Activated CD4-positive, CD25-positive, alpha-beta regulatory T cell treated with anti-CD3 and anti-CD28 coated beads, Interleukin-2, amount 50 U/mL, for 72 hours (primary cell): ENCODE measurements around the gene SERINC2.

ENCODE experiments used
- DNase-seq: peaks from one replicate; pipeline ENCODE4 v3.0.0; 2021

The SERINC2 gene

DNA sequence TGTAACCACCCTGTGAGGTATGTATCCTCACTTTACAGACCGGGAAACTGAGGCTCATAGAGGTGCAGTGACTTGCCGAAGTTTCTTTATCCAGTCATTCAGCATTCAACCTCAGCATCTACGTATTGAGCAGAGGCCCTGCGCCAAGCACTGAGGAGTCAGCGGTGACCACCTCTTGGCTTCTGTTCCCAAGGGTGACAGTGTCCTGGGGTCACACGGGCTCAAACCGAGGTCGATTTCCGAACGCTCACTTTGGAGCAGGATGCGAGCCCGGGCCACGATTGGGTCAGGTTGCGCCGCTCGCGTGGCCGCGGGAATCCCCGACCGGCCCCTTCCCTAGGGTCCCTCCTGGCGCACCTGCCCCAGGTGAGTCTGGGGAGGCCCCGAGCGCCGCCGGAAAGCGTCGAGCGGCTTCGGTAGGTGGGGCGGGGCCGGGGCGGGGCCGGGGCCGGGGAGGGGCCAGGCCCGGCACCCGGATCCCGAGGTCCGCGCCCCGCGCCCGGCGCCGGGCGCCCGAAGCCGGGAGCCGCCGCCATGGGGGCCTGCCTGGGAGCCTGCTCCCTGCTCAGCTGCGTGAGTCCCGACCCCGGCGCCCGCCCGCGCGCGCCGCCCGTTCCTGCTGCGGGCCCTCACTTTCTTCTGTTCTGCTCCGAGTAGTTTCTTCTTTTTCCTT is at the start of gene SERINC2:
SERINC2 (plus strand) TSS at position 482 of the 673 bp plus-strand sequence; CDS start at position 535, 53 bp downstream.
- DNase-seq, result peak; percentile 34

DNA sequence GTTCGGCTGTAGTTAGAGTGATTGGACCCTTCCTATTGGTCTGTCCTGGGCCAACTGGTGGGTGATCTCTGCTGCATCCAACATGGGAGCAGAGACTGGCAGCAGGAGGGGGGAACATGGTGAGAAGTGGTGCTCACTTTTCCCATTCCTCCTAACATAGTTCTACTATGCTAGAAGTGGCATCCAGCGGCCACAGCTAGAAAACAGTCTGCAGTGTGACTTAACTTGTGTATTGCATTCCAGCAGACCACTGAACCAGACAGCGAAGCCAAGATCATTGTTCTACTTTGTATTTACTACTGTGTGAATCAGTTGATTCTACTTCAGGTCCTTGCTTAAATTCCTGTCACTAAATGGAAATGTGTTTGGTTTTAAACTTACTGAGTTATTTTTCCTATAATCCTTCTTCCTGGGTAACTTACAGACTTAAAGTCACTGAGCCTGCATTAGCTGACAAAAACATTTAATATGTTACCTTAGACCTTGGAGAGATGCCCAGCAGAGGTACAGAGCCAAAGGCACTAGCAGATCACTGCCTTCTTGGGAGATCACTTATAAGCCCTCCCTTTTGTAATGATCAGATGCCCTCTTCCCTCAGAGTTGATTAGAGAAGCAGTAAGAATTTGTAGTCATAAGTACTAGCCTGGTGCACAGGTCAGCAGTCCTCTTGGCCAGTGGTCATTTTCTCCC is 48.3 kb upstream of the SERINC2 start:
- no peak for DNase-seq

DNA sequence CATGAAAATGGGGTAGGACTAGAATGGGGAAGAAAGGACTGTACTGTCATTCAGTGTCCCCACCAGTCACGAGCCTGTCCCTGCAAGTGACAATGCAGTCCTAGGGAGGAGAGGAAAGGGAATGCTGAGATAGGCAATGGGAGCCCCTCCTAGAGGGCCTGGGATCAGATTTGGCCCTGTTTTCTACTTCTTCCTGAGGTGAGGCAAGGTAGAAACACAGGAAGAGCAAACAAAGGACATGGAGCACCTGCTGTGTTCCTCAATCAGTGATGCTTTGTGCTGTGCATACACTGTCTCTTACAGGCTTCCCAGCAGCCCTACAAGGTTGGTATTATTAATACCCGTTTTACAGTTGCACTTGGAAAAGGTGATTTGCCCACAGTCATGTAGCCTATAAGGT is 46.2 kb upstream of the SERINC2 start:
- DNase-seq, result no peak

DNA sequence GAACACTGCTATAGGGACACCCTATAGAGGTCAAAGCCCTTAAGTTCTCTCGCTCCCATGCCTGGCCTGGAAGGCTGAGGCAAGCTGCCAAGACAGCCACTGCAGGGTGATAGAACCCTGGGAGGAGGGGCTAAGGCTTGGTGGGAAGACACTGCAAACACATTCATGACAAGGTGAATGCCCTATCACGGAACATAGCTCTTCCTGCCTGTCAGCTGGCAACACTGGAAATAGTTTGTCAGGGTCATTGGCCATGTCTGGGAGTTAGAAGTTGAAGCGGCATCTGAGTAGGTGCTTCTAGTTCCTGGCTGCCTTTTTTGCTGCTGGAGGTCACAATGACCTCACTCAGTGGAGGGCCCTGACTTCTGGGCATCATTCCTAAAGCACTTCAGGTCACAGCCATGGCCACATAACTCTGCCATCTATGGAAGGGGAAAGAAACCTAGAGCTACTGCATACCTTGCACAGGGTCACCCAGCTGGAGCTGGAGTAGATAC is 44.4 kb upstream of the SERINC2 start:
- no peak for DNase-seq

DNA sequence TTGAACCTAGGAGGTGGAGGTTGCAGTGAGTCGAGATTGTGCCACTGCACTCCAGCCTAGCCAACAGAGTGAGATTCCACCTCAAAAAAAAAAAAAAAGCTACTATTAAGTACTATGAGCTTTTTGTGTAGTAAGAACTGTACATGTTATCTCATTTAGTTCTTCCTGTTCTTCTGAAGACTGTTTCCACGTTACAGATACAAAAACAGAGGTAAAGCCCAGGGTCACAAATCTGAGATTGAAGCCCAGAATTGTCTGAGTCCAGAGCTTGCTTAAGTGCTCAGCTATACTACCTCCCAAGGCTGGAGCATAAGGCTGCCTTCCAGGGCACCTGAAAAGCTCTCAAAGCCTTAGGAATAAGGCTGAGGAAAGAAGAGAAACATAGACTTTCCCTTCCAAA is 43.0 kb upstream of the SERINC2 start:
- no peak for DNase-seq

DNA sequence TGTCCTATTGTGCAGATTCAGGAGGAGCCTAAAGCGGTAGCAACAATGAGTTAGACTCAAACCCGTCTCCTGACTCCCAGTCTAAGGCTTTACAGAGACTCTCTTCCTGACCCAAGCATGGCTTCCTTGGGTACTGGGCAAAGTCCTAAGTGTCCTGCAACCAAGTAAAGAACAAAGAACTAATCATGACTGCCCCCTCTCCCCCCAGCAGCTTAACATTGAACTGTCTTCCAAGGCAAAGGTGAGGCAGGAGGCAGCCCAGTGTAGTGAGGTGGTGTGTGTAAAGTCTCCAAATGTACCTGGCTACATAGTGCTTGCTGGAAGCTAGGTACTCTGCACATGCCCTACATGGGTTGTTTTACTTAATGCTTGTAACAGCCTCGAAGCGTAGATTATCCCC is 42.4 kb upstream of the SERINC2 start:
- DNase-seq, result no peak

DNA sequence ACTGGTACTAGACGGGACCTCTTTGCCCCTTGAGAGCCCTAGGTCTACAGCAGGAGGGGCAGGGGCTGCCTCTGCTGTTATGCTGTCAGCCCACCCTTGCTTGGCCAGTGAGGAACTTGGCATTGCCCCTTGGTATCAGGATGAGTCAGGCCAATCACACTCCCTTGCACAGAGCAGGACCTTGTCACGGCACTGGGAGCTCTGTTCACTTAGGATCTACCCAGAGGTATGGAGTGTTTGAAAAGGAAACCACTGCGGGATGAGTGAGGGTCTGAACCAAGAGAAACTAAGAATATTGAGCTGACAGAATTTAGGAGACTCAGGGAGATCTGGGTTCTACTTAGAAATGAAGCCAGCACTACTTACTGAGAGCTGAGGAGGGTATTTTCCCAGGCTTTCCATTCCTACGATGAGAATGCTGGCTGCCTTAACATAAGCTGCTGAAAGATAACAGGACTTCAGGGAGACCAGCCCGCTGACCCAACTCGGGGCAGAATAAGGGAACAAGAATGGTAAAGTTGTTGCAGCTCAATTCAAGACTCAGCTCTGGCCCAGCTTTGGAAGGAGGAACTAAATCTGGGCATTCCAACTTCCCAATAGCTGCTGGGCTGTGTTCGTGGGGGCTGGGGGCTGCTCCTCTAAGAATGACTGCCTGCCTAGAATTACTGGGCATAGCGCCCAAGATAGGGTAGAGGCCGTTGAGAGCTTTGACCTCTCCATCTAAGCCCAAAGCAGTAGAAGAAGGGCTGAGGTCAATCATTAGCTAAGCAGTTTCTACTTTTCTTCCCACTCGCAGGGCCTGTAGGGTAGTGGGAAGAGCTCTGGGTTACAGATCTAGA is 41.7 kb upstream of the SERINC2 start:
- DNase-seq, result no peak

DNA sequence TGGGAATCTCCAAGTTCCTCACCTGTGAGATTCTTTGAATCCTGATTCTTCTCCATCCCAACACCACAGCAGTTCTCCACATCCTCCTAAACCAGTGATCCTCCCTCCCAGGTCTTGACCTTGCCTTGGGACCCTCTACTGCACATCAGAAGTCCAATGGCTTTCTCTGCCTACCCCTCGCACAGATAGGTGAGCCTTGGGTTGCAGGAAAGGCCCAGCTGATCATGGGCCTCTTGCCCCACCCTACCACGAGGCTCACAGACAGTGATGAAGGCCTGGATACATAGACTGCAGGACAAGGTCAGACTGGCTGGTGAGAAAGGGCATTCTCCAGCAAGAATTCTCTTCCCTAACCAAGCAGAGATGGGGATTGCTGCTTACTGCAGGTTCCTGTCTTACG is 41.0 kb upstream of the SERINC2 start:
- no peak for DNase-seq

DNA sequence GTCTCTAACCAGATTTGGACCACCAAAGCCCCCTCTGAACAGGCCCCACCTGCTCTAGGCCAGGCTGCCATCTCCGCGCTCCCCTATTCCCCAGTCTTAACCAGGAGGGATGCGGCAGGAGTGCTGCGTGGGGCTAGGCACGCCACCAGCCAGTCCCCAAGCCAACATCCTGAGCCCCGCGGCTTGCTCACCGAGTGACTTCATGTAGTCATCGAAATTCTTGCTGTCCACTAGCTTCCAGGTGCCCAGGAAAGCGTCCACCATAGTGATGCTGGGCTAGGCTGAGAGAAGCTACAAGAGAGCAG is 40.3 kb upstream of the SERINC2 start:
- DNase-seq, result no peak

DNA sequence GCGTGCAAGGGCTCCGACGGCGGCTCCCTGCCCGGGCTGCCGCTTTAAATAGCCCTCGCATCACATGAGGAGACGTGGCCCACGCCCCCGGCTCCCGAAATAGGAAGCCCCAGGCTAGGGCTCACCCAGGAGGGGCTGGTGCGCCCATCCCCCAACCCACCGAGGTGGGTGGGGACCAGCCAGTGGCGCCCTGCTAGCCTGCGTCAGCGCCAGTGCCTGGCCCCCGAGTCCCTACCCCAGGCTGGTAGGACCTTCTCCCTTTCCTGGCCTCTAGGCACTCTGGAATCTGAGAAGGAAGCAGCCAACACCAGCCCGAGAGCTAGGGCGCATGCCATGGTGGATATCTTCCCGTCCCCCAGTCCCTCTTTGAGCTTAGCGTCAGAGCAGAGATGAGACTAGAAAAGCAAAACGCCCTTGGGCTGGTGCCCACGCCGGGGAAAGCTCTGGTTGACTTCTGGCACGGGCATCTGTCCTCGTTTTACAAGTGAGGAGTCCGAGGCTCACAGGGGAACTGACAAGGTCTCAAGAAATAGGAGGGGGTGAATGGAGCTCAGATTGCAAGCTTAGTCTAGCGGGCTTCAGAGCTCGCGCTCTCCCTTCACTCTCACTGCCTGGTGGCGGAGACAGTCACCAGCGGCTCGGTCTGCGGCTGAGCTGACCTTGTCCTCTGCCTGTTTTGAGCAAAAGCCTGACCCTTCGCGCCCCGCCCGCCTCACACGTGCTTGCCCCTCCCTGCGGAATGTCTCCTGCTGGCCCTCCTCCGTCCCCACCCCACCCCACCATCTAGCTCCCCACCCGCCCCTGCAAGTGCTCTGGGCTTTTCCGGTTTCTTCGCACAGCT is 39.7 kb upstream of the SERINC2 start, which contains the start of gene FABP3:
FABP3 (minus strand) TSS at position 21 of the 841 bp plus-strand sequence. CDS start 62 bp downstream, outside the sequence.
- DNase-seq, result peak; percentile 34

DNA sequence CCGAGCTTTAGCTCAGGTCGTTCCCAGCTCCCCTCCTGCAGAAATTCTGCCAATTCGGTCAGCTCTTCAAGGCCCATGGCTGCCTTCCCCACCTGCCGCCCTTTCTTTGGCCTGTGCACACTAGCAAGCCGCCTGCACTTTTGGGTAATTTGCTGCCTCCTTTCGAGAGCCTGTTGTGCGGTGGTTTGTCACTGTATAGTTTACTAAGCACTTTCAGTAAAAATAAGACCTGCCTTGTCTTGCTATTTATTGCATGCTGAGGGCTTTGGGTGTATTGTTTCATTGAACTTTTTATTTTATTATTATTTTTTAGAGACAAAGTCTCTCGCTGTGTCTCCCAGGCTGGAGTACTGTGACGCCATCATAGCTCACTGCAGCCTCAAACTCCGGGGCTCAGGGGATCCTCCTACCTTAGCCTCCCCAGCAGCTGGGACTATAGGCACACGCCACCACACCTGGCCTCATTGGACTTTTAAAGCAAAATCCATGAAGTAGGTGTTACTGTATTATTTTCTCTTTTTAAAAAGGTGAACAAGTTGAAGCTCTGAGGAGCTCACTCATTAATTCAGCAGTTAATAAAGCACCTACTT is 39.0 kb upstream of the SERINC2 start:
- no peak for DNase-seq

DNA sequence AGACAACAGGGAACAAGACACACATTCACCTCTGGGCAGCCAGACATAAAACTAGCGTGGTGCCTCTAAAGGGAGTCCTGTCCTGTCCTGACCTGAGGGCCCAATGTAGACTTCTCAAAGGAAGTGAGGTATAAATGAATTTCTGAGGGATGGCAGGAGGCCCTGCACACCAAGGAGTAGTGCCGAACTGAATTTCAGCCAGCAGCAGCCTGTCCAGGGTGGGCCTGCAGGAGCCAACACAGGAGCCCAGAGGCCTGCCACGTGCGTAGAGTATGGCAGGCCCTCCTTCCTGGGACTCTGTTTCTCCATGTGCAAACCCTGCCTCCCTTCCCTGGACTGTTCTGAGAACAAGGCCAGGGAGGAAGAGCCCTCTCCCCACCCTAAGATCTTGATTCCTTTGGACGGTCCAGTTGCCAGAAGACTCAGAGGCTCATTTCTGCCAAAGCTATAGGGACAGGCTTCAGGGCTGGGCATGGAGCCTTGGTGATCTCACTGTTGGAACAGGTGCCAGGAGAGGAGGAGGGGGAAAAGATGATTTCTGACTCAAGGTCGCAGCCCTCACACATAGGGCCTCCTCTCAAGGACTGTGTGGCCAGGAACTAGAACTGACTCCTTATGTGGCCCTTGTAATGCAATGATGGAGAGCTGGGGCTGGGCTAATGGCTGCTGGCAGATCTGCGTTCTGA is 38.4 kb upstream of the SERINC2 start:
- DNase-seq, result no peak

DNA sequence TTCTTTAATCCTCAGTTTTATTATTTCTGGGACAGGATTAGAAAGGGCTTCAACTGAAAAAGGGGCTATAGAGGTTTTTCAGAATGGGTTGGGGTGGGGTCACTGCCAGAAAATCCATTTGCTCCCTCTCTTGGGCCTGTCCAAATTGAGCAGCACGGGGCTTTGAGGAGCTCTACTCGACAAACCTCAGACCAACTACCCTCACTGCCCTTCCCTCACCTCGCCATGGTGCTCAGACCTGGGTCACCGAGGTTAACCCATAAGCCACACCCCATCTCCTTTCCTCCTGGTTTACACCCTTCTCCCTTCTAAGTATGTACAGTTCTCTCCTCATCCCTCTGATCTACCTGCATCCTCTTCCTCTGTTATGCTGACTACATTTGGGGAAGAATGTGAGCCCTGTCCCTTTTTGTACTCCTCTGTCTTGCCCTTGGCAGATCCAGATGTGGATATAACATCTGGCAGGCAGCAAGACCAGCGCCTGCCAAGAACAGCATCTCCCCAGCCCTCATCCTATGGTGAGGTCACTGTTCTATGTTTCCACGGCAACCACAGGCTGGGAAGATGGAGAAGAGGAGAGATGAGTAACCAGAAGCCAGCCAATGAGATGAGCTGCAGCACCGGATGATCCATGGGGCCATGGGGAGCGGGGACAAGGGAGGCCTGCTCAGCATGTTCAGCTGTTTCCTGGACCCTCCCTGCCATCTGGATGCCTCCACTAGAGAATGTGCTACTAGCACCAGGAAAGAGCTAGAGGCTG is 36.5 kb upstream of the SERINC2 start:
- no peak for DNase-seq

DNA sequence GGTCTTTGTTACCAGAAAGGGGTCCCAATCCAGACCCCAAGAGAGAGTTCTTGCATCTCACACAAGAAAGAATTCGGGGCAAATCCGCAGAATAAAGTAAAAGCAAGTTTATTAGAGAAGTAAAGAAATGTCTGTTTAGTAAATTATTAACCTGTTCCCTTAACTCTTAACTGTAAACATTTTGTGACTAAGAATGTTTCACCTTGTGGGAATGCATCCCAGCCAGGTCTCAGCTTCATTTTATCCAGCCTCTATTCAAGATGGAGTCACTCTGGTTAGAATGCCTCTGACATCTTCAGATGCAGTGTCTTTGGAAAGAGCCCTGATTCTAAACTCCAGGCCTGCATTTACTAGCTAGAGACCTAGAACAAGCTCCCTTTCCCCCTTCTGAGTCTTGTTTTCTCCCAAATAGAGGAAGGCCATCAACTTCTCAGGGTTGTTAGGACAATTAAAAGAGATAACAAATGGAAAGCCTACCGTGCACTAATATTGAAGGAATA is 35.6 kb upstream of the SERINC2 start:
- DNase-seq, result no peak

DNA sequence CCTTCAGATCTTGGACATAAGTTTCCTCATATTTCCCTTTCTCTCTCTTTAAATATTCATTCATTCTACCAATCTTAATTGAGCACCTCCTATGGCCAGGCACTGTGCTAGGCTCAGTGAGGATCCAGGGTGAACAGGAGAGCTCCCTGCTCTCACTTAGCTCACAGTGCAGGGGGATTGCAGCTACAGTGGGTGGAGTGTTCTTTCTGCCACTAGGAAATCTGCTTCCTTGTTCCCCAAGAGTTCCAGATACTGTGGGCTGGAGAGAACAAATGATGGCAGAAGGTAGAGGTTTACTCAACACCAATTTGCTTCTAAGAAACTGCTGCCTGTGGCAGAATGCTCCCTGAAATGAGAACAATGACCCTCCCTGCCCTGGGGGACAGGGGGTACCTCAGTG is 35.0 kb upstream of the SERINC2 start:
- no peak for DNase-seq

DNA sequence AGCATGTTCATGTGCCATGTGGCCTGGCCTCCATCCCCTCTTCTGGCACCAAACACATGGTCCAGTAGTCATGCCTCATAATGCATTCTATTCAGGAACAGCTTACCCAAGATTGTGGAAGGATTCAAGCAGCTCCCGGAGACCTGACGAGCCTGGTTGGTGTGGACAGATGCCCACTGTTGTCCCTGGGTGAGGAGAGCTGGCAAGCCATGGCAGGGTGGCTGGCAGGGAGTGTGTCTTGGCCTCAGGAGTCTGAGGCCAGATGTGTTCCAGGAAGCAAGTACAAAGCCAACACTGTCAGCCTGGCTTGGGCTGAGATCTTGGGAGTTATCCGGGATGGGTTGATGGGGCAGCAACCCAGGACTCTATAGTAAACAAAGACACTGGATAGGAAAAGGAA is 32.8 kb upstream of the SERINC2 start:
- DNase-seq, result no peak

DNA sequence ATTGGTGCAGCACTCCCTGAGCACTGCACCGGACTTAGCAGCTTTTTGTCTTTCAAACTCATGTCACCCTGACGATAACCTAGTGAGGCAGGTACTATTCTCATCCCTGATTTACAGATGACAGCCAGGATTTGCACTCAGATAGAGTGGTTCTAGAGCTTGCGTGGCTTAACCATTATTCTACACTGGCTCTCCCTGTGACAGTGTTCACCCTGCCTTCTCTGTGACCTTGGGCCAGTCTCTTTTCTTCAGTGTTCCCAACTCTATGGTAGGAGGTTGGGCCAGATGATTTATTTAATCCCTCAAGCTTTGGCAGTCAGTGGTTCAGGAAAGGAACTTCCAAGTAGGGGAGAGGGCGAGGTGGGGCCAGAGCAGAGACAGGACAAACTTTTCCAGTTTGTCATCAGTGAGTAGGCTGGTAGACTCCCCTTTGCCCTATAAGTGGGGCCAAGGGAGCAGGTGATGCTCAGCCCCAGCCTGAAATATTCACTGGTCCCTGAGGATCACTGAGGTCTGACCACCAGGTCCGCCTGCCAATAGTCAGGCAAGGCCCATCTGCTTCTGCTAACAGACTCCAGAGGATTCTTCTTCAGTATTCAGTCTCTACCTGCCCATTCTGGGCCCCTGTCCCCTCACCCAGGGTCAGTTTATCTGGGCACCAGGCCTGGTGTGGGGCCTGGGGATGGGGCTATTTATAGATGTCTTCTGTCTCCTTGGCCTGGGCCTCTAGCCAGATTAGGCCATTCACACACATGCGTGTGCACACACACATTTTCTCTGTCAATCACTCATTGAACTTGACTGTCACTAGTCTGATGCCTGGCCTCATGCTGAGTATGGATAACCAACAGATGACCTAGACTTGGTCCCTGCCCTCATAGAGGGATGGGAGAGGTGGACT is 31.4 kb upstream of the SERINC2 start:
- DNase-seq, result no peak

DNA sequence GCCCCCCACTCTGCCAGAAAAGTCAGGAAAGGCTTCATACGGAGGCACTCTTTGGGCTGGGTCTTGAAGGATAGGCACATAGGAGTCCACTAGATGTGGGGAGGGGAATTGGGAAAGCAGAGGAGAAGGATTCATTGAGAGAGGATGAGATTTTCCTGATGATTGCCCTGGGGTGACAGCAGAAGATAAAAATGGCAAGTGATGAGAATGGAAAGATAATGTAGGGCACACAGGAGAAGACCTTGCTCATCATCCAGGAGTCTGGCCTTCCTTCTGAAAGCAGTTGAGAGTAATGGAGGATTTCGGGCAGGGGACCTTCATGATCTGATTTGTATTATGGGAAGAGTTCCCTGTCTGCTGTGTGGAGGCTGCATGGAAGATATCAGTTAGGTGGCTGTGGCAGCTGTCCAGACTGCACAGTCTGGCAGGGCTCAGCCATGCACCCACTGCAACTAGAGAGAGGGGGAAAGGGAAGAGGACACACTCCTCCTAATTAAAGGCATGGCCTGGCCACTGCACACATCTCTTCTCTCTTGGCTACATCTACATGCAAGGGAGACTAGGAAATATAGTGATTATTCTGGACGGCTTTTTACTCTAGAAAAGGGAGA is 30.5 kb upstream of the SERINC2 start:
- DNase-seq, result no peak

DNA sequence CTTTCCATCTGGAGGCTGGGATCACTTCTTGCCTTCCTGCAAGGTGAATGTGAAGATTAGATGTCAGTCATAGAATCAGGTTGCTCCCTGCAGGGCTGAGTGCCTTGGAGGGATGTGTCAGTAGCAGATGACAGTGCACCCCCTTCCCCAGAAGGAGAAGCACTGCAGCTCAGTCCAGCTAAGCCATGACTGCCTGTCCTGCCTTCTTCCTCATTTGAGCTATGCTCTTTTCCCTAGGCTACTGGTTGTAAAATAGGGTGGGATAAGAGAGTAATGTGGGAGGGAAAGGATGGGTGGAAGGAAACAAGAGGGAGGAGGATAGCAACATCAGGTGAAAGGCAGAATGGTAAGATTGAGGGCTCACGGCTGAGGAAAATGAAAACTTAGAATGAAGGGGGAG is 29.0 kb upstream of the SERINC2 start:
- DNase-seq, result no peak
